Endothelial cell of umbilical vein (primary cell): ENCODE measurements around the gene GPSM1. TPM values are rescaled to one million over a fixed set of nuclear protein-coding genes. Genes with fewer than 3 reads are reported as not detected.

Source experiments
- BruUV-seq: library from RNA; stranded (reverse); fragments of 400-500 nt; replicated peaks from 2 replicates; lab custom pipeline; 2021; lab: Mats Ljungman, UMichigan
- CTCF ChIA-PET: fragments of 300-600, 350-600 bp; sonication (Branson Sonifier 250); formaldehyde crosslinking; loops from one replicate; lab custom pipeline; 2021; ENCODE audit warnings: antibody characterized with exemption, inconsistent platforms; lab: Charles Lee
- POLR2A ChIA-PET: fragments of 300-600, 350-600 bp; sonication (Branson Sonifier 250); formaldehyde crosslinking; loops from one replicate; lab custom pipeline; 2021; ENCODE audit warnings: antibody characterized with exemption, inconsistent platforms; lab: Charles Lee
- DNase-seq: peaks from one replicate; pipeline ENCODE4 v3.0.0-alpha.2; 2011; ENCODE audit warnings: low read depth, low spot score
- FAIRE-seq: peaks from 2 replicates; lab custom pipeline; 2011; peaks lifted over from hg19 to GRCh38; lab: Jason Lieb, UNC
- H2AFZ ChIP-seq: 2 replicates; pipeline ENCODE4 v1.6.0; 2012; ENCODE audit warnings: low read depth, low read length, control low read depth, inconsistent platforms
- H3K27ac ChIP-seq: 2 replicates; pipeline ENCODE4 v1.5.1; 2011; ENCODE audit warnings: low read depth, mild to moderate bottlenecking, control low read depth, low read length, moderate library complexity; ENCODE audit not compliant: insufficient read depth
- H3K27me3 ChIP-seq, 2 experiments: 2 replicates each; pipeline versions ENCODE4 v1.6.0 to v1.6.1; 2011; ENCODE audit warnings: low read length in 2 of 2, mixed read lengths in 1 of 2; ENCODE audit not compliant: control insufficient read depth in 2 of 2, insufficient read depth in 2 of 2
- H3K36me3 ChIP-seq, 2 experiments: 2 replicates in 1 of 2; 3 replicates in 1 of 2; pipeline ENCODE4 v1.5.1; 2011; ENCODE audit warnings: low read length in 2 of 2, mild to moderate bottlenecking in 1 of 2, moderate library complexity in 1 of 2; ENCODE audit not compliant: control insufficient read depth in 2 of 2, insufficient read depth in 2 of 2; ENCODE audit errors: extremely low read depth in 1 of 2
- H3K4me1 ChIP-seq: 3 replicates; pipeline ENCODE4 v1.5.1; 2011; ENCODE audit warnings: mild to moderate bottlenecking, low read length; ENCODE audit not compliant: control insufficient read depth, insufficient read depth; ENCODE audit errors: extremely low read depth
- H3K4me2 ChIP-seq: 2 replicates; pipeline ENCODE4 v1.6.1; 2011; ENCODE audit warnings: low read length, control low read depth, mixed read lengths; ENCODE audit not compliant: insufficient read depth
- H3K4me3 ChIP-seq, 3 experiments: fragments of 200-600 bp in 1 of 3; sonication (generic), shearing (Covaris generic) in 1 of 3; replicated peaks in 1 of 3; 2 replicates each; pipeline ENCODE4 v1.5.1; 2011 to 2016; ENCODE audit warnings: control low read depth in 3 of 3, low read length in 3 of 3, mild to moderate bottlenecking in 2 of 3, inconsistent platforms in 1 of 3, low read depth in 1 of 3, moderate library complexity in 1 of 3; ENCODE audit not compliant: insufficient read depth in 1 of 3
- H3K79me2 ChIP-seq: 2 replicates; pipeline ENCODE4 v1.6.0; 2012; ENCODE audit warnings: low read length, inconsistent platforms; ENCODE audit not compliant: control insufficient read depth, insufficient read depth
- H3K9ac ChIP-seq: replicated peaks from 2 replicates; pipeline ENCODE3; 2011; ENCODE audit warnings: low read length, control low read depth; ENCODE audit not compliant: insufficient read depth; ENCODE audit errors: extremely low read depth
- H3K9me1 ChIP-seq: replicated peaks from 3 replicates; pipeline ENCODE4 v1.6.0; 2011; ENCODE audit warnings: mild to moderate bottlenecking, low read length; ENCODE audit not compliant: control insufficient read depth, insufficient read depth; ENCODE audit errors: extremely low read depth
- H3K9me3 ChIP-seq: replicated peaks from 2 replicates; pipeline ENCODE4 v1.5.1; 2012; ENCODE audit warnings: low read length, inconsistent platforms; ENCODE audit not compliant: control insufficient read depth, insufficient read depth
- H4K20me1 ChIP-seq: replicated peaks from 2 replicates; pipeline ENCODE3; 2011; ENCODE audit warnings: mild to moderate bottlenecking, low read length; ENCODE audit not compliant: control insufficient read depth, insufficient read depth; ENCODE audit errors: extremely low read depth
- CTCF ChIP-seq, 2 donors: IDR thresholded peaks; 1 replicate in 1 of 2; 2 replicates in 1 of 2; pipeline ENCODE4 v1.5.1; 2011; ENCODE audit warnings: low read length in 2 of 2, mild to moderate bottlenecking in 2 of 2, moderate library complexity in 2 of 2, control low read depth in 1 of 2, inconsistent platforms in 1 of 2, low read depth in 1 of 2; ENCODE audit not compliant: insufficient read depth in 1 of 2; ENCODE audit errors: extremely low read depth in 1 of 2
- EZH2 ChIP-seq: IDR thresholded peaks from 2 replicates; pipeline ENCODE4 v1.6.1; 2012; ENCODE audit warnings: borderline replicate concordance, low read depth, mild to moderate bottlenecking, moderate library complexity, low read length, inconsistent platforms; ENCODE audit not compliant: severe bottlenecking
- FOS ChIP-seq: IDR thresholded peaks from 2 replicates; pipeline ENCODE4 v1.6.1; 2011; ENCODE audit warnings: mild to moderate bottlenecking, low read length, moderate library complexity, borderline replicate concordance; ENCODE audit not compliant: insufficient read depth
- GATA2 ChIP-seq: IDR thresholded peaks from 2 replicates; pipeline ENCODE4 v1.7.0; 2011; ENCODE audit warnings: low read depth, mild to moderate bottlenecking, moderate library complexity, mixed read lengths, low read length; ENCODE audit not compliant: insufficient read length, insufficient read depth
- JUN ChIP-seq: IDR thresholded peaks from 2 replicates; pipeline ENCODE4 v1.6.1; 2011; ENCODE audit warnings: borderline replicate concordance, low read depth; ENCODE audit not compliant: insufficient read length, insufficient read depth
- MAX ChIP-seq: IDR thresholded peaks from 2 replicates; pipeline ENCODE4 v1.6.1; 2011; ENCODE audit not compliant: insufficient read depth, insufficient read length
- MYC ChIP-seq: IDR thresholded peaks from one replicate; pipeline ENCODE4 v1.6.1; 2011; ENCODE audit warnings: mild to moderate bottlenecking, low read depth, low read length
- POLR2A ChIP-seq: IDR thresholded peaks from 2 replicates; pipeline ENCODE4 v1.6.1; 2012; ENCODE audit warnings: low read depth, mild to moderate bottlenecking, control low read depth, low read length
- POLR2AphosphoS5 ChIP-seq: IDR thresholded peaks from 2 replicates; pipeline ENCODE4 v1.6.1; 2012; ENCODE audit warnings: low read depth, mild to moderate bottlenecking, control low read depth, low read length, moderate library complexity; ENCODE audit not compliant: insufficient read depth
- dilution Hi-C: fragments of 300-500 bp; cut with MboI; formaldehyde crosslinking; loops from one replicate; pipeline ENCODE4 v1.15.0; 2019; ENCODE audit warnings: low sequenced_read_pairs; ENCODE audit not compliant: extremely low pct_ligation_motif_present
- intact Hi-C: fragments of 100-400 bp; cut with micrococcal nuclease; formaldehyde crosslinking; loops from one replicate; pipeline ENCODE4 v1.10.0; 2022
- polyA plus RNA-seq, 4 experiments: library from polyadenylated mRNA; depleted of rRNA in 3 of 4; stranded (reverse) in 3 of 4; unstranded in 1 of 4; fragments of >200 nt; gene quantifications; 2 replicates each; pipeline versions ENCODE4 v1.2.1 to v1.2.3, GENCODE V29; 2011 to 2012; ENCODE audit warnings: missing spikeins in 1 of 4
- total RNA-seq: library from RNA; stranded (reverse); gene quantifications from 2 replicates; pipeline ENCODE4 v1.2.3, GENCODE V29; 2021

Gene GPSM1
- total and polyA plus RNA-seq, 2 donors (not counting 3 experiments of a cell fraction or from before 2014, with no cell fraction given) = 34.6 to 47.1 TPM

- Histone ChIP-seq H3K4me3 (no peak overlapping the region), H4K20me1 (no peaks in the 10 kb centered on the region), H2AFZ (no peak overlapping the region), H3K79me2 (no peaks in the 10 kb centered on the region), H3K9ac (no peak overlapping the region), H3K4me2 (no peak overlapping the region), H3K9me3 (no peaks in the 10 kb centered on the region), H3K9me1 (no peaks in the 10 kb centered on the region), H3K4me1 (no peaks in the 10 kb centered on the region), H3K27ac (no peak overlapping the region), H3K36me3 (no peaks in the 10 kb centered on the region), H3K27me3 (no peaks in the 10 kb centered on the region)
- no peak for TF ChIP-seq EZH2
- no peak for TF ChIP-seq POLR2AphosphoS5
- TF ChIP-seq GATA2 = no peak
- TF ChIP-seq MAX = no peak
- no peak for TF ChIP-seq POLR2A
- no peak for TF ChIP-seq CTCF (IDR thresholded peaks at IDR 0.05; ENCODE audit: extremely low read depth in 1 of 2, insufficient read depth in 1 of 2, low read depth in 1 of 2, low read length in 2 of 2)
- no peak for TF ChIP-seq JUN
- no peak for TF ChIP-seq MYC
- TF ChIP-seq FOS = no peak
- BruUV-seq = no TSS peak
- POLR2A ChIA-PET = no interaction called here
- DNase-seq (no peak), FAIRE-seq (no peak)
- dilution Hi-C loops = no loop called here
- intact Hi-C loops = no loop called here
- CTCF ChIA-PET = interaction anchor here (0.7 to 1.2 kb wide), 2 partner anchors 9 to 29 kb away, joined by 3 read pairs; no protein-coding TSS in a partner anchor
Observed at GRCh38 chr9:136296434-136297015, 30.8 kb upstream of the GPSM1 start.
